ENCODE results near the gene FAM13A.

Gene FAM13A

GRCh38 chr4:88810325-88810724, 246.7 kb downstream of the FAM13A start:
- no peak overlapping the region for H3K27ac ChIP-seq
- TF ChIP-seq CTCF (IDR thresholded peaks at IDR 0.05), result no peak
- TF ChIP-seq ZFX (IDR thresholded peaks at IDR 0.05; ENCODE audit: borderline replicate concordance), result no peak

- no peak for TF ChIP-seq ZFX (IDR thresholded peaks at IDR 0.05; ENCODE audit: borderline replicate concordance)
- TF ChIP-seq CTCF (IDR thresholded peaks at IDR 0.05), result no peak
- peak overlapping the region; percentile 11; the same call in 1 of the 2 replicates for H3K27ac ChIP-seq
Observed at GRCh38 chr4:88809576-88810219, 247.3 kb downstream of the FAM13A start.

- H3K27ac ChIP-seq, result peak overlapping the region; percentile 11; the same call in 1 of the 2 replicates
Observed at GRCh38 chr4:88809101-88809500, 247.9 kb downstream of the FAM13A start.

GRCh38 chr4:88807499-88807898, 249.5 kb downstream of the FAM13A start:
- no peak overlapping the region for H3K27ac ChIP-seq
- TF ChIP-seq CTCF (IDR thresholded peaks at IDR 0.05) (no peak), ZFX (IDR thresholded peaks at IDR 0.05; ENCODE audit: borderline replicate concordance) (no peak)

More at GRCh38 chr4:88809101-88809500, 247.9 kb downstream of the FAM13A start:
- TF ChIP-seq ZFX (IDR thresholded peaks at IDR 0.05; ENCODE audit: borderline replicate concordance) (no peak), CTCF (IDR thresholded peaks at IDR 0.05) (no peak)

- H3K27ac ChIP-seq, result no peak overlapping the region
- no peak for TF ChIP-seq ZFX (IDR thresholded peaks at IDR 0.05; ENCODE audit: borderline replicate concordance)
- TF ChIP-seq CTCF (IDR thresholded peaks at IDR 0.05), result no peak
Observed at GRCh38 chr4:88804234-88804633, 252.8 kb downstream of the FAM13A start.

- TF ChIP-seq ZFX (IDR thresholded peaks at IDR 0.05; ENCODE audit: borderline replicate concordance) (no peak), CTCF (IDR thresholded peaks at IDR 0.05) (no peak)
- no peak overlapping the region for H3K27ac ChIP-seq
Observed at GRCh38 chr4:88803600-88804096, 253.3 kb downstream of the FAM13A start.

- H3K27ac ChIP-seq, result no peak overlapping the region
- TF ChIP-seq CTCF (IDR thresholded peaks at IDR 0.05), result no peak
- no peak for TF ChIP-seq ZFX (IDR thresholded peaks at IDR 0.05; ENCODE audit: borderline replicate concordance)
Observed at GRCh38 chr4:88802585-88803286, 254.2 kb downstream of the FAM13A start.
